Mucosa of rectum (tissue), 2 donors: ENCODE measurements around the gene CFDP1.
A peak's percentile ranks its signal among the peaks of the same experiment; 100 is the strongest.

Experiments used
- H3K27ac ChIP-seq, 2 donors: one replicate each; pipeline ENCODE4 v1.7.0; 2013; ENCODE audit warnings: inconsistent platforms in 2 of 2, low read depth in 2 of 2, low read length in 2 of 2
- H3K27me3 ChIP-seq, 2 donors: one replicate each; pipeline ENCODE4 v1.7.0; 2013; ENCODE audit warnings: low read length in 2 of 2; ENCODE audit not compliant: control insufficient read depth in 2 of 2, insufficient read depth in 2 of 2
- H3K36me3 ChIP-seq, 2 donors: one replicate each; pipeline ENCODE4 v1.7.0; 2013; ENCODE audit warnings: low read length in 2 of 2; ENCODE audit not compliant: control insufficient read depth in 2 of 2, insufficient read depth in 2 of 2
- H3K4me1 ChIP-seq, 2 donors: one replicate each; pipeline ENCODE4 v1.7.0; 2013; ENCODE audit warnings: low read length in 2 of 2, mild to moderate bottlenecking in 1 of 2; ENCODE audit not compliant: control insufficient read depth in 2 of 2, insufficient read depth in 2 of 2
- H3K4me3 ChIP-seq, 2 donors: one replicate each; pipeline ENCODE4 v1.7.0; 2013; ENCODE audit warnings: low read length in 2 of 2
- H3K9ac ChIP-seq, 2 donors: one replicate each; pipeline ENCODE4 v1.7.0; 2013; ENCODE audit warnings: low read length in 2 of 2, low read depth in 1 of 2, mild to moderate bottlenecking in 1 of 2
- H3K9me3 ChIP-seq, 2 donors: one replicate each; pipeline ENCODE4 v1.7.0; 2013; ENCODE audit warnings: low read length in 2 of 2; ENCODE audit not compliant: control insufficient read depth in 2 of 2
- donor health status: healthy.
- donor health status: Normal muscosa, but diverticular disease.

The CFDP1 gene

GRCh38 chr16:75263291-75263962 is 169.9 kb downstream of the CFDP1 start:
- H3K27me3 ChIP-seq = peaks cover 0 to 5% of the 10 kb centered on the region in 2 donors
- H3K4me3 ChIP-seq = peak overlapping the region in 1 of 2 donors; percentile 77
- H3K27ac ChIP-seq = peak overlapping the region; percentile 69 to 82
- peaks cover 43 to 52% of the 10 kb centered on the region in 2 donors for H3K4me1 ChIP-seq
- no peaks in the 10 kb centered on the region for H3K36me3 ChIP-seq
- H3K9me3 ChIP-seq = no peaks in the 10 kb centered on the region
- no peak overlapping the region for H3K9ac ChIP-seq

DNA sequence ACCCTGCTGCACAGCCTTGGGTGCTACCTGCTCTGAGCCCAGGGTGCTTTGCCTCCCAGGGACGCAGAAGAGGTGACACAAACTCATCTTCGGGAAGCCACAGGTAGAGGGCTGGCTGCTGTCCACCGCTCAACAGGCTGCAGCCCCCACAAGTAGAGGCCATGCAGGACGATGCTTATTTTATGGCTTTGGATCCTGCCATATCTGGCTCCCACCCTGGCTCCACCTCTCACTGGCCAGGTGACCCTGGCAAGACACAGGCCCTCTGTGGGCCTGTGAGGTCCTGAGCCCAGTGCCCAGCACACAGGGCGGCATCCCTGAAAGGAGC is 170.5 kb downstream of the CFDP1 start:
- H3K4me1 ChIP-seq = peaks cover 47 to 51% of the 10 kb centered on the region in 2 donors
- peak overlapping the region in 1 of 2 donors; percentile 27 for H3K9ac ChIP-seq
- H3K4me3 ChIP-seq = peak overlapping the region in 1 of 2 donors; percentile 37
- no peaks in the 10 kb centered on the region for H3K9me3 ChIP-seq
- H3K27ac ChIP-seq = peak overlapping the region; percentile 69 to 79
- no peaks in the 10 kb centered on the region for H3K36me3 ChIP-seq
- H3K27me3 ChIP-seq = peaks cover 0 to 5% of the 10 kb centered on the region in 2 donors

DNA sequence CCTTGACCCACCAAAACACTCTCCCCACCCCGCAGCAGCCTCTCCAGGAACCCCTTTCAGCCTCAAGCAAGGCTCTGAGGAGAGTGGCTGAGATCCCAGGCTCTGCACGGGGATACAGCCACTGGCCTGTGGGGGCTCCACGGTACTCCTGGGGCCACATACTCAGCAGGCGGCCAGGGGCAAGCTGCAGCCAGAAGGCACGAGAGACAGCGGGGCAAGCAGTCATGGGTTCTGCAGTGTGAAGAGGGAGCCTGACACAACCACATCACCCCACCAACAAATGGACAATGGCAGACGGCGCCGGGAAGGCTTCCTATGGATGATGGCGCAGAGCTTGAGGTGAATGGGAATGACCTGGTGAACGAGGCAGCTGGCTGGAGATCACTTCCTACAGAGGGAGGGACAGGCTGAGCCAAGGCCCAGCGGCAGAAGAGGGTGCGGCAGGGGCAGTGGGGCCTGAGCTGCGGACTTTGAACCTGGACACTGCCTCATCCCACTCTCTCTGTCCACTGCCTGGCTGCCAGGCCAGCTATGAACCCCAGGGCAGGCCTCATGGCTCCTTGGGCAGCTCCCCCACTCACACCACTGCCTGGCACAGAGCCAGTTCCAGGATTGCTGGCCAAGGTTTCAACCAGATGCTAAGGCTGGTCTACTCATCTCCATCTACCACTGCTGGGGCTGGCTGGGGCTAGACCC is 171.1 kb downstream of the CFDP1 start:
- Histone ChIP-seq H3K27ac (peak overlapping the region; percentile 69 to 79), H3K4me3 (peak overlapping the region in 1 of 2 donors; percentile 37)

GRCh38 chr16:75261590-75262078 is 171.7 kb downstream of the CFDP1 start:
- peaks cover 0 to 5% of the 10 kb centered on the region in 2 donors for H3K27me3 ChIP-seq
- no peaks in the 10 kb centered on the region for H3K36me3 ChIP-seq
- H3K4me3 ChIP-seq = peak overlapping the region in 1 of 2 donors; percentile 37
- peaks cover 54 to 57% of the 10 kb centered on the region in 2 donors for H3K4me1 ChIP-seq
- no peaks in the 10 kb centered on the region for H3K9me3 ChIP-seq
- peak overlapping the region in 1 of 2 donors; percentile 16 for H3K9ac ChIP-seq
- H3K27ac ChIP-seq = peak overlapping the region; percentile 67 to 79

More for the DNA sequence above, 171.1 kb downstream of the CFDP1 start:
- H3K9ac ChIP-seq = peak overlapping the region in 1 of 2 donors; percentile 27
- no peaks in the 10 kb centered on the region for H3K36me3 ChIP-seq
- no peaks in the 10 kb centered on the region for H3K9me3 ChIP-seq
- H3K4me1 ChIP-seq = peaks cover 49 to 51% of the 10 kb centered on the region in 2 donors
- H3K27me3 ChIP-seq = peaks cover 0 to 5% of the 10 kb centered on the region in 2 donors

DNA sequence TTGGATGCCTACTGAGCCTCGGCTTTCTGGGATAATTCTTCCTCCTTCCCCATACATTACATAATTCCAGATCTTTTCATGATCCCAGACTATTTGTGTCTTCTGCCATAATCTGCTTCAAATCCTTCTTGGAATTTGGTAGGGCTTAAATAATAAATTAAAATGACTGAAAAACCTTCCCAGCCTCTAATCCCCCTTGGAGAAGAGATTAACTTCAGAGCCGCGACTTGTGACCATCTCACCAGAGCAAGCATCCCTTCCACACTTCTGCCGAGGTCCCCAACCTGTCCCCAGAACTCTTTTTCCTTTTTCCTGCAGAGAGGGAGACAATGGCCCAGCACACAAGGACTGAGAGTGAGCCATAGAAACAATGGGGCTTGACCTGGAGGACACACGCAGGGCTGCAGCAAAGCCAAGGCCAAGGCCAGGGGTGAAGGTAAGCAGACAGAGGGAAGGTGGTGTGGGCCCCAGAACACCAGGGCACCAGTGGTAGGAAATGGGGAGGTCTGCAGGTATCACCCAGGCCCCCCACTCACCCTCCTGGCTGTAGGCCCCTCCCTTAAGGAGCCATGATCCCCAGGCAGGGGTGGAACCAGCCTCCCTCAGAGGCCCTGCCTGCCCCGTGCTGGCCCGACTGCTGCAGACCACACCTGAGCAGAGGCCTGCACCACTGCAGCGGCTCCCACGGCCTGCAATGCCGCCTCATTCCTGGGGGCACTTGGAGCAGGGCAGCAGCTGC is 172.3 kb downstream of the CFDP1 start:
- Histone ChIP-seq H3K9ac (no peak overlapping the region), H3K4me1 (peaks cover 57 to 58% of the 10 kb centered on the region in 2 donors), H3K27ac (peak overlapping the region in 1 of 2 donors; percentile 79)

DNA sequence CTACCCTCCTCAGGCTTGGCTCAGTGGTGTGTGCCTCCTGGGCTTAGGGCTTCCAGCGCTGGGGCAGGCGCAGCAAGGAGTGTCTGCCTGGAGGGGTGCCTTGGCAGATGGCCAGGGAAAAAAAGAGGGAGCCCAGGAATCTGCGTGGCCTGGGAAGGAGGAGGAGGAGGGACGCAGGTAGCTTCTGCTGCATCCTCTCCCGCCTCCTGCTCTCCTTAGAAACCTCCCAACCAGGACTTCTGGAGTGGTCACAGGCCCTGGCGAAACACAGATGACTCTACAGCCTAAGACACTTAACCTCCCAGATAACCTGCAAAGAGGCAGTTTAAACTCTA is 174.5 kb downstream of the CFDP1 start:
- H3K27me3 ChIP-seq = no peaks in the 10 kb centered on the region
- no peaks in the 10 kb centered on the region for H3K9me3 ChIP-seq
- no peaks in the 10 kb centered on the region for H3K36me3 ChIP-seq
- H3K27ac ChIP-seq = no peak overlapping the region
- no peak overlapping the region for H3K4me3 ChIP-seq
- H3K4me1 ChIP-seq = peaks cover 57 to 65% of the 10 kb centered on the region in 2 donors
- H3K9ac ChIP-seq = no peak overlapping the region

More for the DNA sequence above, 172.3 kb downstream of the CFDP1 start:
- H3K9me3 ChIP-seq = no peaks in the 10 kb centered on the region
- peaks cover 0 to 5% of the 10 kb centered on the region in 2 donors for H3K27me3 ChIP-seq
- no peak overlapping the region for H3K4me3 ChIP-seq
- H3K36me3 ChIP-seq = no peaks in the 10 kb centered on the region

- H3K4me1 ChIP-seq = peaks cover 52 to 59% of the 10 kb centered on the region in 2 donors
- no peaks in the 10 kb centered on the region for H3K27me3 ChIP-seq
- no peak overlapping the region for H3K9ac ChIP-seq
- H3K4me3 ChIP-seq = no peak overlapping the region
- H3K27ac ChIP-seq = no peak overlapping the region
- no peaks in the 10 kb centered on the region for H3K36me3 ChIP-seq
- H3K9me3 ChIP-seq = no peaks in the 10 kb centered on the region
Measured at GRCh38 chr16:75257886-75258806, 175.2 kb downstream of the CFDP1 start.

- Histone ChIP-seq H3K9ac (peak overlapping the region in 1 of 2 donors; percentile 51), H3K4me3 (peak overlapping the region in 1 of 2 donors; percentile 15), H3K4me1 (peaks cover 51 to 59% of the 10 kb centered on the region in 2 donors), H3K9me3 (no peaks in the 10 kb centered on the region), H3K27me3 (peaks cover 0 to 3% of the 10 kb centered on the region in 2 donors), H3K36me3 (no peaks in the 10 kb centered on the region), H3K27ac (peak overlapping the region; percentile 28 to 32)
Measured at GRCh38 chr16:75256696-75257343, 176.5 kb downstream of the CFDP1 start.

- no peak overlapping the region for H3K4me3 ChIP-seq
- H3K36me3 ChIP-seq = no peaks in the 10 kb centered on the region
- peaks cover 48 to 53% of the 10 kb centered on the region in 2 donors for H3K4me1 ChIP-seq
- no peak overlapping the region for H3K9ac ChIP-seq
- peaks cover 0 to 3% of the 10 kb centered on the region in 2 donors for H3K27me3 ChIP-seq
- no peaks in the 10 kb centered on the region for H3K9me3 ChIP-seq
- peak overlapping the region; percentile 28 to 32 for H3K27ac ChIP-seq
Measured at GRCh38 chr16:75256059-75256571, 177.2 kb downstream of the CFDP1 start.
